Left lung (tissue), 10 donors: ENCODE measurements around the gene MPHOSPH9. TPM values are rescaled to one million over a fixed set of nuclear protein-coding genes. Genes with fewer than 3 reads are reported as not detected.

Experiments
- ATAC-seq: fragments of 200-7000 bp; cut with Tn5 transposase; one replicate; pipeline ENCODE4 v1.9.1; 2020; ENCODE audit warnings: moderate library complexity
- DNase-seq, 4 donors: peaks; one replicate each; pipeline ENCODE4 v3.0.0-alpha.2; 2013 to 2020
- H3K27ac ChIP-seq, 2 donors: fragments of 200-600 bp; sonication (generic) in 1 of 2; one replicate each; pipeline versions ENCODE4 v1.5.0 to v1.8.0; 2020 to 2021
- H3K27me3 ChIP-seq, 2 donors: fragments of 200-600 bp; sonication (generic) in 1 of 2; one replicate each; pipeline versions ENCODE4 v1.5.0 to v1.8.0; 2020 to 2021
- H3K36me3 ChIP-seq, 2 donors: fragments of 200-600 bp; sonication (generic) in 1 of 2; one replicate each; pipeline versions ENCODE4 v1.5.0 to v1.8.0; 2020 to 2021
- H3K4me1 ChIP-seq, 2 donors: fragments of 200-600 bp; one replicate each; pipeline ENCODE4 v1.8.0; 2021
- H3K4me3 ChIP-seq, 2 donors: fragments of 200-600 bp; sonication (generic) in 1 of 2; one replicate each; pipeline versions ENCODE4 v1.5.0 to v1.8.0; 2020 to 2021; ENCODE audit warnings: mild to moderate bottlenecking in 1 of 2
- H3K9me3 ChIP-seq, 2 donors: fragments of 200-600 bp; sonication (generic) in 1 of 2; one replicate each; pipeline versions ENCODE4 v1.5.0 to v1.8.0; 2020 to 2021
- intact Hi-C, 2 donors: fragments of 100-400 bp; cut with DNase I; formaldehyde crosslinking; loops; one replicate each; pipeline versions ENCODE4 v1.11.2 to v1.14.2; 2022
- polyA plus RNA-seq, 6 donors: library from polyadenylated mRNA; unstranded; fragments of 120-200 nt; gene quantifications; one replicate each; pipeline ENCODE4 v1.2.1, GENCODE V29; 2013; ENCODE audit not compliant: insufficient read length in 6 of 6
- total RNA-seq, 2 donors: library from RNA; stranded (reverse); fragmentation: NEBNext Ultra II Directional; extraction: Animal tissue kit (Norgen Biotek cat#: 25700); gene quantifications; one replicate each; pipeline ENCODE4 v1.2.1, GENCODE V29; 2021
- TF ChIP-seq, protein P1 (sequence below), 2 donors: fragments of 200-600 bp; sonication (generic) in 1 of 2; IDR thresholded peaks; one replicate each; pipeline versions ENCODE4 v1.5.0 to v1.8.0; 2021; ENCODE audit warnings: antibody characterized with exemption in 2 of 2
- donor health status: DM: no; HTN: yes; CAD: no.
- donor health status: DM: no; HTN: no; CAD: no.

Gene MPHOSPH9
- total and polyA plus RNA-seq, 8 donors = 27.6 to 46.7 (median 35.6) TPM

- H3K9me3 ChIP-seq = no peaks in the 10 kb centered on the region
- peak overlapping the region; percentile 76 to 86 for H3K27ac ChIP-seq
- H3K4me1 ChIP-seq = peaks cover 33 to 55% of the 10 kb centered on the region in 2 donors
- TF ChIP-seq, protein P1, sequence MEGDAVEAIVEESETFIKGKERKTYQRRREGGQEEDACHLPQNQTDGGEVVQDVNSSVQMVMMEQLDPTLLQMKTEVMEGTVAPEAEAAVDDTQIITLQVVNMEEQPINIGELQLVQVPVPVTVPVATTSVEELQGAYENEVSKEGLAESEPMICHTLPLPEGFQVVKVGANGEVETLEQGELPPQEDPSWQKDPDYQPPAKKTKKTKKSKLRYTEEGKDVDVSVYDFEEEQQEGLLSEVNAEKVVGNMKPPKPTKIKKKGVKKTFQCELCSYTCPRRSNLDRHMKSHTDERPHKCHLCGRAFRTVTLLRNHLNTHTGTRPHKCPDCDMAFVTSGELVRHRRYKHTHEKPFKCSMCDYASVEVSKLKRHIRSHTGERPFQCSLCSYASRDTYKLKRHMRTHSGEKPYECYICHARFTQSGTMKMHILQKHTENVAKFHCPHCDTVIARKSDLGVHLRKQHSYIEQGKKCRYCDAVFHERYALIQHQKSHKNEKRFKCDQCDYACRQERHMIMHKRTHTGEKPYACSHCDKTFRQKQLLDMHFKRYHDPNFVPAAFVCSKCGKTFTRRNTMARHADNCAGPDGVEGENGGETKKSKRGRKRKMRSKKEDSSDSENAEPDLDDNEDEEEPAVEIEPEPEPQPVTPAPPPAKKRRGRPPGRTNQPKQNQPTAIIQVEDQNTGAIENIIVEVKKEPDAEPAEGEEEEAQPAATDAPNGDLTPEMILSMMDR (IDR thresholded peaks at IDR 0.05) = no peak
- intact Hi-C loops = no loop called here
- no peaks in the 10 kb centered on the region for H3K36me3 ChIP-seq
- DNase-seq (no peak), ATAC-seq (no peak)
- H3K4me3 ChIP-seq = no peak overlapping the region
- no peaks in the 10 kb centered on the region for H3K27me3 ChIP-seq
These were observed 92.0 kb downstream of the MPHOSPH9 start for GRCh38 chr12:123140676-123141614.

GRCh38 chr12:123139926-123140675 lies 92.8 kb downstream of the MPHOSPH9 start:
- DNase-seq (no peak), ATAC-seq (peak; percentile 0)
- TF ChIP-seq, protein P1 (IDR thresholded peaks at IDR 0.05) = no peak
- H3K36me3 ChIP-seq = no peaks in the 10 kb centered on the region
- H3K27ac ChIP-seq = peak overlapping the region; percentile 76 to 86
- H3K9me3 ChIP-seq = no peaks in the 10 kb centered on the region
- no peaks in the 10 kb centered on the region for H3K27me3 ChIP-seq
- no peak overlapping the region for H3K4me3 ChIP-seq
- H3K4me1 ChIP-seq = peaks cover 33 to 55% of the 10 kb centered on the region in 2 donors
- intact Hi-C loops = no loop called here

- TF ChIP-seq, protein P1 (IDR thresholded peaks at IDR 0.05) = no peak
- H3K4me3 ChIP-seq = no peak overlapping the region
- ATAC-seq (no peak), DNase-seq (no peak)
- no peak overlapping the region for H3K27ac ChIP-seq
- no peaks in the 10 kb centered on the region for H3K9me3 ChIP-seq
- no peaks in the 10 kb centered on the region for H3K36me3 ChIP-seq
- intact Hi-C loops = no loop called here
- H3K4me1 ChIP-seq = peaks cover 34% of the 10 kb centered on the region in 2 donors
- no peaks in the 10 kb centered on the region for H3K27me3 ChIP-seq
These were observed 97.3 kb downstream of the MPHOSPH9 start for GRCh38 chr12:123135688-123136087.

DNA sequence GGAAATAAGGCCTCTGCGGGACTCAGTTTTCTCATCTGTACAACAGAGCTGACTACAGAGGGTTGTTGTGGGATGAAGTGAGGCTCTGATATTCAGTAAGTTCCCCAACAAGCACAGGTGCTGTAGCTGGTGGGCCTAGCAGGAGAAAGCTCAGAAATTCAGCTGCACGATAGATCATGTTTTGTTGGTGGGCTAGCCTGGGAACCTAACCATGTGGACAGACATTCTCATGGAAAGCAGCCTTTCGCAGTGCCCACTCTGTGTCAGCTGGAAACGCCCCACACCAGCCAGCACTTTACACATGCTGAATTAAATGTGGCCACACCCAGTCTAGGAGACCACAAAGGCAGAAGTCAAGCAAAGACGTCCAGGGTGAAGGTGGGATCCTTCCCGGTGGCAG lies 98.1 kb downstream of the MPHOSPH9 start:
- Histone ChIP-seq H3K9me3 (no peaks in the 10 kb centered on the region), H3K27ac (peak overlapping the region; percentile 26 to 50), H3K36me3 (no peaks in the 10 kb centered on the region), H3K27me3 (no peaks in the 10 kb centered on the region), H3K4me1 (peaks cover 25% of the 10 kb centered on the region in 2 donors), H3K4me3 (no peak overlapping the region)
- peak; percentile 8 for ATAC-seq
- no peak for DNase-seq
- TF ChIP-seq, protein P1 (IDR thresholded peaks at IDR 0.05) = no peak
- intact Hi-C loops = no loop called here

GRCh38 chr12:123134271-123134671 lies 98.7 kb downstream of the MPHOSPH9 start:
- DNase-seq = peak in 2 of 4 donors; percentile 63 to 78
- TF ChIP-seq, protein P1 (IDR thresholded peaks at IDR 0.05) = no peak
- Histone ChIP-seq H3K9me3 (no peaks in the 10 kb centered on the region), H3K4me1 (peaks cover 21 to 25% of the 10 kb centered on the region in 2 donors), H3K27me3 (no peaks in the 10 kb centered on the region), H3K36me3 (no peaks in the 10 kb centered on the region), H3K4me3 (no peak overlapping the region), H3K27ac (peak overlapping the region in 1 of 2 donors; percentile 37)
- intact Hi-C loops = no loop called here
- peak; percentile 66 for ATAC-seq
